Stimulated activated CD4-positive, alpha-beta T cell treated with anti-CD3 and anti-CD28 coated beads, Interleukin-15, amount 100 ng/mL, for 1 hour (primary cell): ENCODE data around the gene KRT4.

ENCODE experiments used
- DNase-seq, 2 donors: peaks; one replicate each; pipeline ENCODE4 v3.0.0-alpha.2; 2020; ENCODE audit warnings: low read depth in 1 of 2, low spot score in 1 of 2

KRT4 gene

GRCh38 chr12:52822771-52823510 is 9.0 kb upstream of the KRT4 start:
- DNase-seq = no peak

GRCh38 chr12:52821826-52822660 is 8.1 kb upstream of the KRT4 start:
- no peak for DNase-seq

GRCh38 chr12:52821071-52821730 is 7.3 kb upstream of the KRT4 start:
- no peak for DNase-seq

- no peak for DNase-seq
These were observed 6.6 kb upstream of the KRT4 start for GRCh38 chr12:52820521-52820920.

- DNase-seq = no peak
These were observed 6.0 kb upstream of the KRT4 start for GRCh38 chr12:52819731-52820510.

GRCh38 chr12:52818887-52819420 is 5.0 kb upstream of the KRT4 start:
- DNase-seq = no peak

GRCh38 chr12:52818388-52818787 is 4.5 kb upstream of the KRT4 start:
- no peak for DNase-seq

GRCh38 chr12:52817699-52818238 is 3.9 kb upstream of the KRT4 start:
- DNase-seq = no peak

GRCh38 chr12:52817003-52817698 is 3.2 kb upstream of the KRT4 start:
- DNase-seq = no peak

- DNase-seq = no peak
These were observed 2.0 kb upstream of the KRT4 start for GRCh38 chr12:52815676-52816588.

GRCh38 chr12:52815161-52815560 is 1.2 kb upstream of the KRT4 start:
- DNase-seq = no peak

GRCh38 chr12:52814710-52815155 is 817 bp upstream of the KRT4 start:
- DNase-seq = no peak

GRCh38 chr12:52813203-52813819 is 605 bp downstream of the KRT4 start:
- DNase-seq = no peak

- DNase-seq = no peak
These were observed 1.2 kb downstream of the KRT4 start for GRCh38 chr12:52812749-52813148.

GRCh38 chr12:52812073-52812400 is 1.9 kb downstream of the KRT4 start:
- no peak for DNase-seq

- DNase-seq = no peak
These were observed 2.5 kb downstream of the KRT4 start for GRCh38 chr12:52811191-52812072.

GRCh38 chr12:52810554-52810953 is 3.4 kb downstream of the KRT4 start:
- DNase-seq = no peak

- DNase-seq = no peak
These were observed 4.8 kb downstream of the KRT4 start for GRCh38 chr12:52809166-52809565.
